GM18951 (cell line): ENCODE data around the gene NEK6.

Experiments used
- POLR2A ChIP-seq: IDR thresholded peaks from 4 replicates; pipeline ENCODE4 v1.6.1; 2011; ENCODE audit warnings: mild to moderate bottlenecking; ENCODE audit not compliant: insufficient read length, insufficient read depth; ENCODE audit errors: extremely low read depth
- in situ Hi-C: fragments of 300-500 bp; cut with MboI; formaldehyde crosslinking; loops from one replicate; pipeline ENCODE4 v1.12.0; 2022; ENCODE audit warnings: low sequenced_read_pairs, mixed read lengths, inconsistent platforms; ENCODE audit not compliant: unreplicated experiment

Gene NEK6

GRCh38 chr9:124268661-124269060 is 10.9 kb downstream of the NEK6 start:
- no peak for TF ChIP-seq POLR2A
- in situ Hi-C loops, result no loop called here

GRCh38 chr9:124269556-124269955 is 11.8 kb downstream of the NEK6 start:
- TF ChIP-seq POLR2A, result no peak
- in situ Hi-C loops, result no loop called here

GRCh38 chr9:124270504-124271335 is 13.0 kb downstream of the NEK6 start:
- TF ChIP-seq POLR2A, result no peak
- in situ Hi-C loops, result loop anchor here (10.0 kb wide), 1 partner anchor 136 kb away; no protein-coding TSS in a partner anchor

GRCh38 chr9:124271660-124272059 is 13.9 kb downstream of the NEK6 start:
- TF ChIP-seq POLR2A, result no peak
- in situ Hi-C loops, result loop anchor here (10.0 kb wide), 1 partner anchor 137 kb away; no protein-coding TSS in a partner anchor

- TF ChIP-seq POLR2A, result no peak
- in situ Hi-C loops, result loop anchor here (10.0 kb wide), 1 partner anchor 137 kb away; no protein-coding TSS in a partner anchor
These were observed 14.4 kb downstream of the NEK6 start for GRCh38 chr9:124272118-124272517.

GRCh38 chr9:124272979-124273378 is 15.2 kb downstream of the NEK6 start:
- in situ Hi-C loops, result loop anchor here (10.0 kb wide), 1 partner anchor 138 kb away; no protein-coding TSS in a partner anchor
- TF ChIP-seq POLR2A, result no peak

- no peak for TF ChIP-seq POLR2A
- in situ Hi-C loops, result loop anchor here (10.0 kb wide), 1 partner anchor 139 kb away; no protein-coding TSS in a partner anchor
These were observed 15.8 kb downstream of the NEK6 start for GRCh38 chr9:124273427-124274160.

- no peak for TF ChIP-seq POLR2A
These were observed 16.5 kb downstream of the NEK6 start for GRCh38 chr9:124274226-124274625.

GRCh38 chr9:124274738-124275137 is 17.0 kb downstream of the NEK6 start:
- in situ Hi-C loops, result loop anchor here (10.0 kb wide), 1 partner anchor 140 kb away; no protein-coding TSS in a partner anchor
- TF ChIP-seq POLR2A, result no peak

More at GRCh38 chr9:124274226-124274625, 16.5 kb downstream of the NEK6 start:
- in situ Hi-C loops, result loop anchor here (10.0 kb wide), 1 partner anchor 139 kb away; no protein-coding TSS in a partner anchor

GRCh38 chr9:124277420-124277819 is 19.7 kb downstream of the NEK6 start:
- TF ChIP-seq POLR2A, result no peak
- in situ Hi-C loops, result loop anchor here (10.0 kb wide), 1 partner anchor 143 kb away; no protein-coding TSS in a partner anchor

GRCh38 chr9:124278054-124278540 is 20.3 kb downstream of the NEK6 start:
- in situ Hi-C loops, result loop anchor here (10.0 kb wide), 1 partner anchor 143 kb away; no protein-coding TSS in a partner anchor
- TF ChIP-seq POLR2A, result no peak

- TF ChIP-seq POLR2A, result no peak
- in situ Hi-C loops, result loop anchor here (10.0 kb wide), 1 partner anchor 145 kb away; no protein-coding TSS in a partner anchor
These were observed 21.9 kb downstream of the NEK6 start for GRCh38 chr9:124279531-124280175.
